K562 (cell line): Measurements from ENCODE around the gene NBEAL1. TPM values are rescaled to one million over a fixed set of nuclear protein-coding genes. Genes with fewer than 3 reads are reported as not detected.

Experiments
- GATA2 ChIP-seq: sonication (generic); formaldehyde crosslinking; IDR thresholded peaks from 2 replicates; pipeline ENCODE4 v1.4.0; 2020; ENCODE audit warnings: mild to moderate bottlenecking, missing genetic modification reagents
- ZNF384 ChIP-seq: IDR thresholded peaks from 2 replicates; pipeline ENCODE4 v1.6.1; 2012; ENCODE audit warnings: low read depth, low read length, improper control_type of control experiment
- polyA plus RNA-seq, 8 experiments: library from polyadenylated mRNA; depleted of rRNA in 4 of 8; stranded (reverse) in 5 of 8; unstranded in 3 of 8; fragments of >200 nt; fragmentation: Nextera tagmentation in 2 of 8; fragmentation: Illumina TruSeq in 1 of 8; extraction: Ambion mirVana in 2 of 8; extraction: Trizol in 1 of 8; gene quantifications; 2 replicates each; pipeline versions ENCODE4 v1.2.1 to v1.2.3, GENCODE V29; 2011 to 2014; ENCODE audit warnings: inconsistent platforms in 1 of 8, missing spikeins in 1 of 8
- total RNA-seq, 7 experiments: library from RNA; depleted of rRNA in 6 of 7; stranded (reverse); fragments of >200 nt in 6 of 7; fragmentation: Illumina TruSeq in 2 of 7; extraction: Trizol in 2 of 7; gene quantifications; 2 replicates each; pipeline versions ENCODE4 v1.2.1 to v1.2.3, GENCODE V29; 2011 to 2021; ENCODE audit warnings: low replicate concordance in 1 of 7
- TF ChIP-seq, protein P1 (sequence below): fragments of 450-650 bp; IDR thresholded peaks from 2 replicates; pipeline ENCODE4 v1.6.1; 2016; ENCODE audit warnings: low read depth
- TF ChIP-seq, protein P2 (sequence below): fragments of 450-650 bp; IDR thresholded peaks from 2 replicates; pipeline ENCODE4 v1.7.0; 2016; ENCODE audit warnings: borderline replicate concordance
- TF ChIP-seq, protein P3 (sequence below), 2 experiments: fragments of 450-650 bp; formaldehyde crosslinking in 1 of 2; IDR thresholded peaks; 2 replicates each; pipeline versions ENCODE4 v1.4.0 to v1.6.1; 2014 to 2020; ENCODE audit warnings: mild to moderate bottlenecking in 2 of 2, borderline replicate concordance in 1 of 2, low read depth in 1 of 2
- TF ChIP-seq, protein P4 (sequence below): fragments of 250-450 bp; sonication (Bioruptor Pico); IDR thresholded peaks from 2 replicates; pipeline ENCODE4 v1.8.0; 2022; ENCODE audit warnings: inconsistent platforms, mild to moderate bottlenecking, moderate library complexity, borderline replicate concordance

NBEAL1 gene
- total and polyA plus RNA-seq, 9 of the 15 experiments (the other 6 are each of a cell fraction or from before 2014, with no cell fraction given) = 2.1 to 13.5 (median 7.3) TPM

DNA sequence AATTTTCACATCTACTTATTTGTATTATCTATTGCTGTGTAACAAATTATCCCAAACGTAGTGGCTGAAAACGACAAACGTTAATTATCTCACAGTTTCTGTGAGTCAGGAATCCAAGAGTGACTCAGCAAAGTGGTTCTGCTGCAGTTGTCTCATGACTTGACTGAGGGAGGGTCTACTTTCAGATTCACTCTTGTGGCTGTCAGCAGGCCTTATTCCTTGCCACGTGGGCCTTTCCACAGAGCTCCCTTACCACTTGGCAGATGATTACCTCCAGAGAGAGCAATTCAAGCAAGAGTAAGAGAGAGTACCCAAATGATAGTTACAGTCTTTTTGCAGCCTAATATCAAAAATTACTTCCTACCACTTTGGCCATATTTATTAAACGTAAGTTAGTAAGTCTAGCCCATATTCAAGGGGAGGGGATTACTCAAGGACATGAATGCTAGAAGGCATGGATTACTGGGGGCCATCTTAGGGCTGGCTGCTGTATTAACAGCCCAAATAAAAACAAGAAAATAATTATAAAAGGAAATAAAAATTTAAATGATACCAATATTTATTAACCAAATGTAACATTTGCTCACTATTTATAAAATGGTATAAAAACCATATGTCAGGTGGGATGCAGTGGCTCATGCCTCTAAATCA lies 48.7 kb upstream of the NBEAL1 start (continued):
- TF ChIP-seq, protein P1, sequence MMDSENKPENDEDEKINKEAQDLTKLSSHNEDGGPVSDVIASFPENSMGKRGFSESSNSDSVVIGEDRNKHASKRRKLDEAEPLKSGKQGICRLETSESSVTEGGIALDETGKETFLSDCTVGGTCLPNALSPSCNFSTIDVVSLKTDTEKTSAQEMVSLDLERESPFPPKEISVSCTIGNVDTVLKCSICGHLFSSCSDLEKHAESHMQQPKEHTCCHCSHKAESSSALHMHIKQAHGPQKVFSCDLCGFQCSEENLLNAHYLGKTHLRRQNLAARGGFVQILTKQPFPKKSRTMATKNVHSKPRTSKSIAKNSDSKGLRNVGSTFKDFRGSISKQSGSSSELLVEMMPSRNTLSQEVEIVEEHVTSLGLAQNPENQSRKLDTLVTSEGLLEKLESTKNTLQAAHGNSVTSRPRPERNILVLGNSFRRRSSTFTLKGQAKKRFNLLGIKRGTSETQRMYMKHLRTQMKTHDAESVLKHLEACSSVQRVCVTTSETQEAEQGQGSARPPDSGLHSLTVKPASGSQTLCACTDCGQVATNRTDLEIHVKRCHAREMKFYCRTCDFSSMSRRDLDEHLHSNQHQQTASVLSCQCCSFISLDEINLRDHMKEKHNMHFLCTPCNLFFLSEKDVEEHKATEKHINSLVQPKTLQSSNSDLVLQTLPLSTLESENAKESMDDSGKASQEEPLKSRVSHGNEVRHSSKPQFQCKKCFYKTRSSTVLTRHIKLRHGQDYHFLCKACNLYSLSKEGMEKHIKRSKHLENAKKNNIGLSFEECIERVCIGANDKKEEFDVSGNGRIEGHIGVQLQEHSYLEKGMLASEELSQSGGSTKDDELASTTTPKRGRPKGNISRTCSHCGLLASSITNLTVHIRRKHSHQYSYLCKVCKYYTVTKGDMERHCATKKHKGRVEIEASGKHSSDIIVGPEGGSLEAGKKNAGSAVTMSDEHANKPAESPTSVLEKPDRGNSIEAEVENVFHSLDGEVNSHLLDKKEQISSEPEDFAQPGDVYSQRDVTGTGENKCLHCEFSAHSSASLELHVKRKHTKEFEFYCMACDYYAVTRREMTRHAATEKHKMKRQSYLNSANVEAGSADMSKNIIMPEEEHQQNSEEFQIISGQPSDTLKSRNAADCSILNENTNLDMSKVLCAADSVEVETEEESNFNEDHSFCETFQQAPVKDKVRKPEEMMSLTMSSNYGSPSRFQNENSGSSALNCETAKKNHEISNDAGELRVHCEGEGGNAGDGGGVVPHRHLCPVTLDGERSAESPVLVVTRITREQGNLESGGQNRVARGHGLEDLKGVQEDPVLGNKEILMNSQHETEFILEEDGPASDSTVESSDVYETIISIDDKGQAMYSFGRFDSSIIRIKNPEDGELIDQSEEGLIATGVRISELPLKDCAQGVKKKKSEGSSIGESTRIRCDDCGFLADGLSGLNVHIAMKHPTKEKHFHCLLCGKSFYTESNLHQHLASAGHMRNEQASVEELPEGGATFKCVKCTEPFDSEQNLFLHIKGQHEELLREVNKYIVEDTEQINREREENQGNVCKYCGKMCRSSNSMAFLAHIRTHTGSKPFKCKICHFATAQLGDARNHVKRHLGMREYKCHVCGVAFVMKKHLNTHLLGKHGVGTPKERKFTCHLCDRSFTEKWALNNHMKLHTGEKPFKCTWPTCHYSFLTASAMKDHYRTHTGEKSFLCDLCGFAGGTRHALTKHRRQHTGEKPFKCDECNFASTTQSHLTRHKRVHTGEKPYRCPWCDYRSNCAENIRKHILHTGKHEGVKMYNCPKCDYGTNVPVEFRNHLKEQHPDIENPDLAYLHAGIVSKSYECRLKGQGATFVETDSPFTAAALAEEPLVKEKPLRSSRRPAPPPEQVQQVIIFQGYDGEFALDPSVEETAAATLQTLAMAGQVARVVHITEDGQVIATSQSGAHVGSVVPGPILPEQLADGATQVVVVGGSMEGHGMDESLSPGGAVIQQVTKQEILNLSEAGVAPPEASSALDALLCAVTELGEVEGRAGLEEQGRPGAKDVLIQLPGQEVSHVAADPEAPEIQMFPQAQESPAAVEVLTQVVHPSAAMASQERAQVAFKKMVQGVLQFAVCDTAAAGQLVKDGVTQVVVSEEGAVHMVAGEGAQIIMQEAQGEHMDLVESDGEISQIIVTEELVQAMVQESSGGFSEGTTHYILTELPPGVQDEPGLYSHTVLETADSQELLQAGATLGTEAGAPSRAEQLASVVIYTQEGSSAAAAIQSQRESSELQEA = no peak
- no peak for TF ChIP-seq ZNF384
- TF ChIP-seq, protein P2, sequence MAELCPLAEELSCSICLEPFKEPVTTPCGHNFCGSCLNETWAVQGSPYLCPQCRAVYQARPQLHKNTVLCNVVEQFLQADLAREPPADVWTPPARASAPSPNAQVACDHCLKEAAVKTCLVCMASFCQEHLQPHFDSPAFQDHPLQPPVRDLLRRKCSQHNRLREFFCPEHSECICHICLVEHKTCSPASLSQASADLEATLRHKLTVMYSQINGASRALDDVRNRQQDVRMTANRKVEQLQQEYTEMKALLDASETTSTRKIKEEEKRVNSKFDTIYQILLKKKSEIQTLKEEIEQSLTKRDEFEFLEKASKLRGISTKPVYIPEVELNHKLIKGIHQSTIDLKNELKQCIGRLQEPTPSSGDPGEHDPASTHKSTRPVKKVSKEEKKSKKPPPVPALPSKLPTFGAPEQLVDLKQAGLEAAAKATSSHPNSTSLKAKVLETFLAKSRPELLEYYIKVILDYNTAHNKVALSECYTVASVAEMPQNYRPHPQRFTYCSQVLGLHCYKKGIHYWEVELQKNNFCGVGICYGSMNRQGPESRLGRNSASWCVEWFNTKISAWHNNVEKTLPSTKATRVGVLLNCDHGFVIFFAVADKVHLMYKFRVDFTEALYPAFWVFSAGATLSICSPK = no peak
- TF ChIP-seq, protein P3, sequence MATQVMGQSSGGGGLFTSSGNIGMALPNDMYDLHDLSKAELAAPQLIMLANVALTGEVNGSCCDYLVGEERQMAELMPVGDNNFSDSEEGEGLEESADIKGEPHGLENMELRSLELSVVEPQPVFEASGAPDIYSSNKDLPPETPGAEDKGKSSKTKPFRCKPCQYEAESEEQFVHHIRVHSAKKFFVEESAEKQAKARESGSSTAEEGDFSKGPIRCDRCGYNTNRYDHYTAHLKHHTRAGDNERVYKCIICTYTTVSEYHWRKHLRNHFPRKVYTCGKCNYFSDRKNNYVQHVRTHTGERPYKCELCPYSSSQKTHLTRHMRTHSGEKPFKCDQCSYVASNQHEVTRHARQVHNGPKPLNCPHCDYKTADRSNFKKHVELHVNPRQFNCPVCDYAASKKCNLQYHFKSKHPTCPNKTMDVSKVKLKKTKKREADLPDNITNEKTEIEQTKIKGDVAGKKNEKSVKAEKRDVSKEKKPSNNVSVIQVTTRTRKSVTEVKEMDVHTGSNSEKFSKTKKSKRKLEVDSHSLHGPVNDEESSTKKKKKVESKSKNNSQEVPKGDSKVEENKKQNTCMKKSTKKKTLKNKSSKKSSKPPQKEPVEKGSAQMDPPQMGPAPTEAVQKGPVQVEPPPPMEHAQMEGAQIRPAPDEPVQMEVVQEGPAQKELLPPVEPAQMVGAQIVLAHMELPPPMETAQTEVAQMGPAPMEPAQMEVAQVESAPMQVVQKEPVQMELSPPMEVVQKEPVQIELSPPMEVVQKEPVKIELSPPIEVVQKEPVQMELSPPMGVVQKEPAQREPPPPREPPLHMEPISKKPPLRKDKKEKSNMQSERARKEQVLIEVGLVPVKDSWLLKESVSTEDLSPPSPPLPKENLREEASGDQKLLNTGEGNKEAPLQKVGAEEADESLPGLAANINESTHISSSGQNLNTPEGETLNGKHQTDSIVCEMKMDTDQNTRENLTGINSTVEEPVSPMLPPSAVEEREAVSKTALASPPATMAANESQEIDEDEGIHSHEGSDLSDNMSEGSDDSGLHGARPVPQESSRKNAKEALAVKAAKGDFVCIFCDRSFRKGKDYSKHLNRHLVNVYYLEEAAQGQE (IDR thresholded peaks at IDR 0.05; ENCODE audit: borderline replicate concordance) = no peak
- TF ChIP-seq, protein P3 (CRISPR knock-in tag; IDR thresholded peaks at IDR 0.05; ENCODE audit: low read depth) = no peak
- TF ChIP-seq, protein P4, sequence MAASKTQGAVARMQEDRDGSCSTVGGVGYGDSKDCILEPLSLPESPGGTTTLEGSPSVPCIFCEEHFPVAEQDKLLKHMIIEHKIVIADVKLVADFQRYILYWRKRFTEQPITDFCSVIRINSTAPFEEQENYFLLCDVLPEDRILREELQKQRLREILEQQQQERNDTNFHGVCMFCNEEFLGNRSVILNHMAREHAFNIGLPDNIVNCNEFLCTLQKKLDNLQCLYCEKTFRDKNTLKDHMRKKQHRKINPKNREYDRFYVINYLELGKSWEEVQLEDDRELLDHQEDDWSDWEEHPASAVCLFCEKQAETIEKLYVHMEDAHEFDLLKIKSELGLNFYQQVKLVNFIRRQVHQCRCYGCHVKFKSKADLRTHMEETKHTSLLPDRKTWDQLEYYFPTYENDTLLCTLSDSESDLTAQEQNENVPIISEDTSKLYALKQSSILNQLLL = no peak
- TF ChIP-seq GATA2 (CRISPR knock-in tag) = no peak
